ENCODE measurements around the gene PDZD2.

Gene PDZD2

GRCh38 chr5:32047056-32047455 is 408.1 kb downstream of the PDZD2 start:
- CTCF ChIA-PET: no interaction called here
- no peak for DNase-seq
- Histone ChIP-seq H3K4me1 (ENCODE audit: control extremely low read depth in 1 of 4, control insufficient read depth in 4 of 4, insufficient read depth in 4 of 4, low read length in 3 of 4) (no peaks in the 10 kb centered on the region), H3K27me3 (replicated peaks in 2 of 5; ENCODE audit: control insufficient read depth in 4 of 5, insufficient read depth in 5 of 5, low read length in 4 of 5) (no peaks in the 10 kb centered on the region), H3K9me3 (ENCODE audit: control extremely low read depth in 1 of 5, control insufficient read depth in 4 of 5, insufficient read depth in 2 of 5, low read depth in 1 of 5, low read length in 4 of 5) (no peaks in the 10 kb centered on the region), H3K4me3 (ENCODE audit: control insufficient read depth in 1 of 7, extremely low read depth in 1 of 7, insufficient read depth in 4 of 7, low read depth in 2 of 7, low read length in 6 of 7) (no peak overlapping the region), H3K27ac (ENCODE audit: insufficient read depth in 1 of 2, low read depth in 1 of 2, low read length in 2 of 2, poor library complexity in 1 of 2, severe bottlenecking in 2 of 2) (no peak overlapping the region), H3K36me3 (ENCODE audit: control insufficient read depth in 4 of 4, insufficient read depth in 4 of 4, low read length in 3 of 4) (peaks cover 0 to 24% (median 7%) of the 10 kb centered on the region in 4 experiments)
- POLR2A ChIA-PET: no interaction called here
- WGBS (ENCODE audit: insufficient coverage): 96% methylated on average over 3 of the region's 4 CpGs

GRCh38 chr5:32051796-32052195 is 412.9 kb downstream of the PDZD2 start:
- H3K27ac ChIP-seq (ENCODE audit: insufficient read depth in 1 of 2, low read depth in 1 of 2, low read length in 2 of 2, poor library complexity in 1 of 2, severe bottlenecking in 2 of 2): no peak overlapping the region
- H3K4me3 ChIP-seq (ENCODE audit: control insufficient read depth in 1 of 7, extremely low read depth in 1 of 7, insufficient read depth in 4 of 7, low read depth in 2 of 7, low read length in 6 of 7): no peak overlapping the region
- ChIA-PET CTCF (no interaction called here), POLR2A (no interaction called here)
- 100% methylated on average over 4 of the region's 5 CpGs for WGBS (ENCODE audit: insufficient coverage)
- H3K36me3 ChIP-seq (ENCODE audit: control insufficient read depth in 4 of 4, insufficient read depth in 4 of 4, low read length in 3 of 4): peaks cover 0 to 48% (median 9%) of the 10 kb centered on the region in 4 experiments
- DNase-seq: no peak
- no peaks in the 10 kb centered on the region for H3K9me3 ChIP-seq (ENCODE audit: control extremely low read depth in 1 of 5, control insufficient read depth in 4 of 5, insufficient read depth in 2 of 5, low read depth in 1 of 5, low read length in 4 of 5)
- H3K27me3 ChIP-seq (replicated peaks in 2 of 5; ENCODE audit: control insufficient read depth in 4 of 5, insufficient read depth in 5 of 5, low read length in 4 of 5): no peaks in the 10 kb centered on the region
- H3K4me1 ChIP-seq (ENCODE audit: control extremely low read depth in 1 of 4, control insufficient read depth in 4 of 4, insufficient read depth in 4 of 4, low read length in 3 of 4): no peaks in the 10 kb centered on the region

- H3K4me1 ChIP-seq (ENCODE audit: control extremely low read depth in 1 of 4, control insufficient read depth in 4 of 4, insufficient read depth in 4 of 4, low read length in 3 of 4): no peaks in the 10 kb centered on the region
- peaks cover 0 to 51% (median 12%) of the 10 kb centered on the region in 4 experiments for H3K36me3 ChIP-seq (ENCODE audit: control insufficient read depth in 4 of 4, insufficient read depth in 4 of 4, low read length in 3 of 4)
- no peak overlapping the region for H3K27ac ChIP-seq (ENCODE audit: insufficient read depth in 1 of 2, low read depth in 1 of 2, low read length in 2 of 2, poor library complexity in 1 of 2, severe bottlenecking in 2 of 2)
- no peaks in the 10 kb centered on the region for H3K9me3 ChIP-seq (ENCODE audit: control extremely low read depth in 1 of 5, control insufficient read depth in 4 of 5, insufficient read depth in 2 of 5, low read depth in 1 of 5, low read length in 4 of 5)
- DNase-seq: no peak
- no peak overlapping the region for H3K4me3 ChIP-seq (ENCODE audit: control insufficient read depth in 1 of 7, extremely low read depth in 1 of 7, insufficient read depth in 4 of 7, low read depth in 2 of 7, low read length in 6 of 7)
- POLR2A ChIA-PET: no interaction called here
- no peaks in the 10 kb centered on the region for H3K27me3 ChIP-seq (replicated peaks in 2 of 5; ENCODE audit: control insufficient read depth in 4 of 5, insufficient read depth in 5 of 5, low read length in 4 of 5)
- 90% methylated on average over 9 of the region's 15 CpGs for WGBS (ENCODE audit: insufficient coverage)
- CTCF ChIA-PET: interaction anchor here (1.1 to 2.3 kb wide), 3 partner anchors 15 to 51 kb away, joined by 3 to 9 read pairs (median 3); no protein-coding TSS in a partner anchor
Observed at GRCh38 chr5:32055891-32056866, 417.2 kb downstream of the PDZD2 start.

- 98% methylated on average over 10 of the region's 12 CpGs for WGBS (ENCODE audit: insufficient coverage)
- no peak overlapping the region for H3K4me3 ChIP-seq (ENCODE audit: control insufficient read depth in 1 of 7, extremely low read depth in 1 of 7, insufficient read depth in 4 of 7, low read depth in 2 of 7, low read length in 6 of 7)
- CTCF ChIA-PET: interaction anchor here (0.6 to 2.3 kb wide), 6 partner anchors 9 to 80 kb away, joined by 3 to 9 read pairs (median 4); no protein-coding TSS in a partner anchor
- peaks cover 0 to 55% (median 12%) of the 10 kb centered on the region in 4 experiments for H3K36me3 ChIP-seq (ENCODE audit: control insufficient read depth in 4 of 4, insufficient read depth in 4 of 4, low read length in 3 of 4)
- H3K4me1 ChIP-seq (ENCODE audit: control extremely low read depth in 1 of 4, control insufficient read depth in 4 of 4, insufficient read depth in 4 of 4, low read length in 3 of 4): no peaks in the 10 kb centered on the region
- H3K27me3 ChIP-seq (replicated peaks in 2 of 5; ENCODE audit: control insufficient read depth in 4 of 5, insufficient read depth in 5 of 5, low read length in 4 of 5): no peaks in the 10 kb centered on the region
- DNase-seq: peak in 1 of 3 donors; percentile 5
- POLR2A ChIA-PET: no interaction called here
- H3K27ac ChIP-seq (ENCODE audit: insufficient read depth in 1 of 2, low read depth in 1 of 2, low read length in 2 of 2, poor library complexity in 1 of 2, severe bottlenecking in 2 of 2): no peak overlapping the region
- no peaks in the 10 kb centered on the region for H3K9me3 ChIP-seq (ENCODE audit: control extremely low read depth in 1 of 5, control insufficient read depth in 4 of 5, insufficient read depth in 2 of 5, low read depth in 1 of 5, low read length in 4 of 5)
Observed at GRCh38 chr5:32057187-32058096, 418.5 kb downstream of the PDZD2 start.

- H3K36me3 ChIP-seq (ENCODE audit: control insufficient read depth in 4 of 4, insufficient read depth in 4 of 4, low read length in 3 of 4): peaks cover 0 to 56% (median 12%) of the 10 kb centered on the region in 4 experiments
- H3K4me1 ChIP-seq (ENCODE audit: control extremely low read depth in 1 of 4, control insufficient read depth in 4 of 4, insufficient read depth in 4 of 4, low read length in 3 of 4): no peaks in the 10 kb centered on the region
- no peak overlapping the region for H3K27ac ChIP-seq (ENCODE audit: insufficient read depth in 1 of 2, low read depth in 1 of 2, low read length in 2 of 2, poor library complexity in 1 of 2, severe bottlenecking in 2 of 2)
- ChIA-PET CTCF (interaction anchor here (0.6 to 1.9 kb wide), 4 partner anchors 8 to 345 kb away, joined by 3 to 5 read pairs (median 4); no protein-coding TSS in a partner anchor), POLR2A (no interaction called here)
- H3K4me3 ChIP-seq (ENCODE audit: control insufficient read depth in 1 of 7, extremely low read depth in 1 of 7, insufficient read depth in 4 of 7, low read depth in 2 of 7, low read length in 6 of 7): no peak overlapping the region
- no peaks in the 10 kb centered on the region for H3K9me3 ChIP-seq (ENCODE audit: control extremely low read depth in 1 of 5, control insufficient read depth in 4 of 5, insufficient read depth in 2 of 5, low read depth in 1 of 5, low read length in 4 of 5)
- 96% methylated on average over 3 of the region's 4 CpGs for WGBS (ENCODE audit: insufficient coverage)
- DNase-seq: no peak
- no peaks in the 10 kb centered on the region for H3K27me3 ChIP-seq (replicated peaks in 2 of 5; ENCODE audit: control insufficient read depth in 4 of 5, insufficient read depth in 5 of 5, low read length in 4 of 5)
Observed at GRCh38 chr5:32058101-32058500, 419.2 kb downstream of the PDZD2 start.

- Histone ChIP-seq H3K4me3 (ENCODE audit: control insufficient read depth in 1 of 7, extremely low read depth in 1 of 7, insufficient read depth in 4 of 7, low read depth in 2 of 7, low read length in 6 of 7) (no peak overlapping the region), H3K36me3 (ENCODE audit: control insufficient read depth in 4 of 4, insufficient read depth in 4 of 4, low read length in 3 of 4) (peaks cover 0 to 55% (median 11%) of the 10 kb centered on the region in 4 experiments), H3K27me3 (replicated peaks in 2 of 5; ENCODE audit: control insufficient read depth in 4 of 5, insufficient read depth in 5 of 5, low read length in 4 of 5) (no peaks in the 10 kb centered on the region), H3K27ac (ENCODE audit: insufficient read depth in 1 of 2, low read depth in 1 of 2, low read length in 2 of 2, poor library complexity in 1 of 2, severe bottlenecking in 2 of 2) (no peak overlapping the region), H3K4me1 (ENCODE audit: control extremely low read depth in 1 of 4, control insufficient read depth in 4 of 4, insufficient read depth in 4 of 4, low read length in 3 of 4) (no peaks in the 10 kb centered on the region), H3K9me3 (ENCODE audit: control extremely low read depth in 1 of 5, control insufficient read depth in 4 of 5, insufficient read depth in 2 of 5, low read depth in 1 of 5, low read length in 4 of 5) (no peaks in the 10 kb centered on the region)
- 100% methylated on average over 2 of the region's 3 CpGs for WGBS (ENCODE audit: insufficient coverage)
- CTCF ChIA-PET: interaction anchor here (1.9 kb wide), 1 partner anchor 34 kb away, joined by 4 read pairs; no protein-coding TSS in a partner anchor
- no peak for DNase-seq
- POLR2A ChIA-PET: no interaction called here
Observed at GRCh38 chr5:32058997-32059396, 420.1 kb downstream of the PDZD2 start.
